ENCODE data around the gene CCSER1.

CCSER1 gene

GRCh38 chr4:90219822-90220221 is 92.6 kb downstream of the CCSER1 start:
- no peak for DNase-seq
- in situ Hi-C loops (cut with HindIII; ENCODE audit: low pct_ligation_motif_present, low sequenced_read_pairs) = no loop called here
- Histone ChIP-seq H3K4me3 (ENCODE audit: low read depth, low read length) (no peak overlapping the region), H3K27me3 (replicated peaks) (no peaks in the 10 kb centered on the region), H3K27ac (no peak overlapping the region), H3K36me3 (replicated peaks) (no peaks in the 10 kb centered on the region)
- no peak for TF ChIP-seq CTCF (IDR thresholded peaks at IDR 0.05; ENCODE audit: low read depth, low read length, missing control alignments)

GRCh38 chr4:90220459-90220858 is 93.3 kb downstream of the CCSER1 start:
- Histone ChIP-seq H3K27ac (no peak overlapping the region), H3K4me3 (ENCODE audit: low read depth, low read length) (no peak overlapping the region), H3K27me3 (replicated peaks) (no peaks in the 10 kb centered on the region), H3K36me3 (replicated peaks) (no peaks in the 10 kb centered on the region)
- no peak for TF ChIP-seq CTCF (IDR thresholded peaks at IDR 0.05; ENCODE audit: low read depth, low read length, missing control alignments)
- in situ Hi-C loops (cut with HindIII; ENCODE audit: low pct_ligation_motif_present, low sequenced_read_pairs) = no loop called here
- DNase-seq = no peak

- no peaks in the 10 kb centered on the region for H3K27me3 ChIP-seq (replicated peaks)
- H3K27ac ChIP-seq = no peak overlapping the region
- DNase-seq = no peak
- in situ Hi-C loops (cut with HindIII; ENCODE audit: low pct_ligation_motif_present, low sequenced_read_pairs) = no loop called here
- H3K36me3 ChIP-seq (replicated peaks) = no peaks in the 10 kb centered on the region
- TF ChIP-seq CTCF (IDR thresholded peaks at IDR 0.05; ENCODE audit: low read depth, low read length, missing control alignments) = no peak
- no peak overlapping the region for H3K4me3 ChIP-seq (ENCODE audit: low read depth, low read length)
Measured at GRCh38 chr4:90226734-90227133, 99.5 kb downstream of the CCSER1 start.

- no peak overlapping the region for H3K4me3 ChIP-seq (ENCODE audit: low read depth, low read length)
- TF ChIP-seq CTCF (IDR thresholded peaks at IDR 0.05; ENCODE audit: low read depth, low read length, missing control alignments) = no peak
- no peak overlapping the region for H3K27ac ChIP-seq
- H3K27me3 ChIP-seq (replicated peaks) = no peaks in the 10 kb centered on the region
- no peak for DNase-seq
- no peaks in the 10 kb centered on the region for H3K36me3 ChIP-seq (replicated peaks)
- in situ Hi-C loops (cut with HindIII; ENCODE audit: low pct_ligation_motif_present, low sequenced_read_pairs) = no loop called here
Measured at GRCh38 chr4:90227177-90227576, 100.0 kb downstream of the CCSER1 start.

GRCh38 chr4:90234916-90235547 is 107.8 kb downstream of the CCSER1 start:
- in situ Hi-C loops (cut with HindIII; ENCODE audit: low pct_ligation_motif_present, low sequenced_read_pairs) = no loop called here
- H3K27ac ChIP-seq = no peak overlapping the region
- no peak overlapping the region for H3K4me3 ChIP-seq (ENCODE audit: low read depth, low read length)
- no peak for TF ChIP-seq CTCF (IDR thresholded peaks at IDR 0.05; ENCODE audit: low read depth, low read length, missing control alignments)
- H3K36me3 ChIP-seq (replicated peaks) = no peaks in the 10 kb centered on the region
- H3K27me3 ChIP-seq (replicated peaks) = no peaks in the 10 kb centered on the region
- no peak for DNase-seq

Data from brain microvascular endothelial cell (primary cell).